Measurements from ENCODE around the gene SPI1.

SPI1 gene

GRCh38 chr11:47308050-47308823, 70.1 kb downstream of the SPI1 start:
- Histone ChIP-seq H3K9ac (no peak overlapping the region), H3K27ac (no peak overlapping the region), H3K79me2 (ENCODE audit: insufficient read depth, low read depth) (no peaks in the 10 kb centered on the region), H4K20me1 (ENCODE audit: insufficient read depth) (no peaks in the 10 kb centered on the region), H3K4me1 (ENCODE audit: low read depth, poor library complexity, severe bottlenecking) (no peaks in the 10 kb centered on the region), H2AFZ (ENCODE audit: low read depth) (no peak overlapping the region), H3K27me3 (ENCODE audit: insufficient read depth, low read depth) (no peaks in the 10 kb centered on the region), H3K36me3 (ENCODE audit: insufficient read depth) (no peaks in the 10 kb centered on the region), H3K4me3 (IDR thresholded peaks at IDR 0.05; ENCODE audit: insufficient read depth, low read depth, low read length) (no peak overlapping the region), H3K4me2 (no peak overlapping the region)
- TF ChIP-seq, protein P1, sequence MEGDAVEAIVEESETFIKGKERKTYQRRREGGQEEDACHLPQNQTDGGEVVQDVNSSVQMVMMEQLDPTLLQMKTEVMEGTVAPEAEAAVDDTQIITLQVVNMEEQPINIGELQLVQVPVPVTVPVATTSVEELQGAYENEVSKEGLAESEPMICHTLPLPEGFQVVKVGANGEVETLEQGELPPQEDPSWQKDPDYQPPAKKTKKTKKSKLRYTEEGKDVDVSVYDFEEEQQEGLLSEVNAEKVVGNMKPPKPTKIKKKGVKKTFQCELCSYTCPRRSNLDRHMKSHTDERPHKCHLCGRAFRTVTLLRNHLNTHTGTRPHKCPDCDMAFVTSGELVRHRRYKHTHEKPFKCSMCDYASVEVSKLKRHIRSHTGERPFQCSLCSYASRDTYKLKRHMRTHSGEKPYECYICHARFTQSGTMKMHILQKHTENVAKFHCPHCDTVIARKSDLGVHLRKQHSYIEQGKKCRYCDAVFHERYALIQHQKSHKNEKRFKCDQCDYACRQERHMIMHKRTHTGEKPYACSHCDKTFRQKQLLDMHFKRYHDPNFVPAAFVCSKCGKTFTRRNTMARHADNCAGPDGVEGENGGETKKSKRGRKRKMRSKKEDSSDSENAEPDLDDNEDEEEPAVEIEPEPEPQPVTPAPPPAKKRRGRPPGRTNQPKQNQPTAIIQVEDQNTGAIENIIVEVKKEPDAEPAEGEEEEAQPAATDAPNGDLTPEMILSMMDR (conservative IDR thresholded peaks at IDR 0.05; ENCODE audit: low read depth, low read length): no peak

- H3K9ac ChIP-seq: no peak overlapping the region
- H3K79me2 ChIP-seq (ENCODE audit: insufficient read depth, low read depth): no peaks in the 10 kb centered on the region
- H4K20me1 ChIP-seq (ENCODE audit: insufficient read depth): no peaks in the 10 kb centered on the region
- no peak overlapping the region for H3K4me3 ChIP-seq (IDR thresholded peaks at IDR 0.05; ENCODE audit: insufficient read depth, low read depth, low read length)
- no peaks in the 10 kb centered on the region for H3K36me3 ChIP-seq (ENCODE audit: insufficient read depth)
- no peaks in the 10 kb centered on the region for H3K4me1 ChIP-seq (ENCODE audit: low read depth, poor library complexity, severe bottlenecking)
- H3K27ac ChIP-seq: no peak overlapping the region
- TF ChIP-seq, protein P1 (conservative IDR thresholded peaks at IDR 0.05; ENCODE audit: low read depth, low read length): no peak
- H3K27me3 ChIP-seq (ENCODE audit: insufficient read depth, low read depth): no peaks in the 10 kb centered on the region
- H3K4me2 ChIP-seq: no peak overlapping the region
- no peak overlapping the region for H2AFZ ChIP-seq (ENCODE audit: low read depth)
These were observed 71.9 kb downstream of the SPI1 start for GRCh38 chr11:47306484-47306844.

DNA sequence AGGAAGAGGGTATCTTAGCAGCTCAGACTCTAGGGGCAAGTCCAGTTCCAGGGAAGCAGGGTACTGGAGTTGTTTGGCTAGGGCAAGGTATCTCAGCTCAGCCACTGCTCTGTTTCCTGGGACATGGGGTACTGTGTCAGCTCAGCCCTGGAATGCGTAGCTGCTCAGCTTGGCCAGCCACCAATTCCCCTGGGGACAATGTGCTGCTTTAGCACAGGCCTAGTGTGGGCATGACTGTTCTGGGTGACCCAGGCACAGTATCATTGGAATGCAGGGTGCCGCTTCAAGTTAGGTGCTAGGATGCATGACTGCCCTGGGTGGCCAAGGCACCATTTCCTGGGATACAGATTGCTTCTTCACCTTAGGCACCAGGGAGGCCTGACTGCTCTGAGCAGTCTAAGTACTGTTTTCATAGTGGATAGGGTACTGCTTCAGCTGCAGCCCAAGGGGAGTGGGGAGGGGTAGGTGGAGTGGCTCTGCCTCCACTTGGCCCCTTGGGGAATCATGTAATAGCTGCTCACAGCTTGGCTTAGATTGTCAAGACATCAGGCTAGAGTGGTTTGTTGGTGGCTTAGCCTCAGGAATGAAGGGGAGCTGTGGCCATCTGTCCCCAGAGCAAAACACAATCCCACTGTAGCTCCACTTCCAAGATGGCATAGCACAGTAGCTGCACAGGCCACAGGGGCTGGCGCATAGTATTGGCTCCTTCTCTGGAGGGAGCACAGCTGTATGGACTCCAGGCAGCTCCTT, 72.4 kb downstream of the SPI1 start:
- H2AFZ ChIP-seq (ENCODE audit: low read depth): no peak overlapping the region
- no peak overlapping the region for H3K27ac ChIP-seq
- no peak overlapping the region for H3K4me3 ChIP-seq (IDR thresholded peaks at IDR 0.05; ENCODE audit: insufficient read depth, low read depth, low read length)
- no peaks in the 10 kb centered on the region for H3K36me3 ChIP-seq (ENCODE audit: insufficient read depth)
- no peaks in the 10 kb centered on the region for H3K4me1 ChIP-seq (ENCODE audit: low read depth, poor library complexity, severe bottlenecking)
- no peaks in the 10 kb centered on the region for H4K20me1 ChIP-seq (ENCODE audit: insufficient read depth)
- H3K79me2 ChIP-seq (ENCODE audit: insufficient read depth, low read depth): no peaks in the 10 kb centered on the region
- no peaks in the 10 kb centered on the region for H3K27me3 ChIP-seq (ENCODE audit: insufficient read depth, low read depth)
- H3K4me2 ChIP-seq: no peak overlapping the region
- TF ChIP-seq, protein P1 (conservative IDR thresholded peaks at IDR 0.05; ENCODE audit: low read depth, low read length): no peak
- H3K9ac ChIP-seq: no peak overlapping the region

Data from KMS-11 (cell line).